Measurements from ENCODE around the gene PTPRK. TPM values are rescaled to one million over a fixed set of nuclear protein-coding genes. Genes with fewer than 3 reads are reported as not detected.

Gene PTPRK
- total and polyA plus RNA-seq, 2 of the 8 experiments (the other 6 are each of a cell fraction or from before 2014, with no cell fraction given), result 11.4 to 47.3 TPM

GRCh38 chr6:128062882-128063603 lies 457.4 kb downstream of the PTPRK start (continued):
- TF ChIP-seq SUZ12 (IDR thresholded peaks at IDR 0.05; ENCODE audit: low read length) (no peak), KDM1A (IDR thresholded peaks at IDR 0.05; ENCODE audit: borderline replicate concordance, low read length) (no peak), POLR2AphosphoS5 (IDR thresholded peaks at IDR 0.05; ENCODE audit: low read depth, low read length) (no peak)
